HG03460 (cell line): ENCODE data around the gene ZNF410.
"Not testable (repeated sequence)": the region's sequence is repeated elsewhere in the genome, so short reads cannot be mapped to it uniquely, and the experiment has no call there.

Experiments
- ATAC-seq: cut with Tn5 transposase; IDR thresholded peaks from one replicate; pipeline ENCODE4 v1.9.1; 2021; ENCODE audit not compliant: unreplicated experiment

The ZNF410 gene

GRCh38 chr14:73886449-73887317 lies at the start of gene ZNF410:
Gene ZNF410 (plus strand): TSS chr14:73886859. CDS start chr14:73892176, 5,317 bp downstream.
- peak; percentile 93 for ATAC-seq

- not testable (repeated sequence) for ATAC-seq
Measured at GRCh38 chr14:73838293-73839034, 48.2 kb upstream of the ZNF410 start.

- ATAC-seq, result no peak
Measured at GRCh38 chr14:73842201-73842600, 44.5 kb upstream of the ZNF410 start.

- no peak for ATAC-seq
Measured at GRCh38 chr14:73842851-73843250, 43.8 kb upstream of the ZNF410 start.

GRCh38 chr14:73843296-73843695 lies 43.4 kb upstream of the ZNF410 start:
- no peak for ATAC-seq

GRCh38 chr14:73846947-73847346 lies 39.7 kb upstream of the ZNF410 start:
- no peak for ATAC-seq

- ATAC-seq, result no peak
Measured at GRCh38 chr14:73851000-73851399, 35.7 kb upstream of the ZNF410 start.

- peak; percentile 80 for ATAC-seq
Measured at GRCh38 chr14:73851567-73852382, 34.9 kb upstream of the ZNF410 start, which contains the start of gene PTGR2. Gene PTGR2 (plus strand): TSS chr14:73851831. CDS start chr14:73858863, 7,032 bp downstream.

GRCh38 chr14:73859145-73859544 lies 27.5 kb upstream of the ZNF410 start:
- ATAC-seq, result no peak

- ATAC-seq, result no peak
Measured at GRCh38 chr14:73861073-73861472, 25.6 kb upstream of the ZNF410 start.

- ATAC-seq, result no peak
Measured at GRCh38 chr14:73862480-73862879, 24.2 kb upstream of the ZNF410 start.

- no peak for ATAC-seq
Measured at GRCh38 chr14:73863209-73863608, 23.4 kb upstream of the ZNF410 start.

GRCh38 chr14:73865534-73866113 lies 21.0 kb upstream of the ZNF410 start:
- no peak for ATAC-seq

GRCh38 chr14:73869754-73870153 lies 16.9 kb upstream of the ZNF410 start:
- ATAC-seq, result not testable (repeated sequence)

- no peak for ATAC-seq
Measured at GRCh38 chr14:73870525-73871235, 16.0 kb upstream of the ZNF410 start.

- no peak for ATAC-seq
Measured at GRCh38 chr14:73873660-73874059, 13.0 kb upstream of the ZNF410 start.

- no peak for ATAC-seq
Measured at GRCh38 chr14:73877790-73878189, 8.9 kb upstream of the ZNF410 start.

GRCh38 chr14:73878436-73878835 lies 8.2 kb upstream of the ZNF410 start:
- no peak for ATAC-seq

- no peak for ATAC-seq
Measured at GRCh38 chr14:73879027-73879426, 7.6 kb upstream of the ZNF410 start.
